ENCODE measurements around the gene SAP30BP. TPM values are rescaled to one million over a fixed set of nuclear protein-coding genes. Genes with fewer than 3 reads are reported as not detected.

SAP30BP gene
- polyA plus RNA-seq, 1 donor: 70.7 TPM

DNA sequence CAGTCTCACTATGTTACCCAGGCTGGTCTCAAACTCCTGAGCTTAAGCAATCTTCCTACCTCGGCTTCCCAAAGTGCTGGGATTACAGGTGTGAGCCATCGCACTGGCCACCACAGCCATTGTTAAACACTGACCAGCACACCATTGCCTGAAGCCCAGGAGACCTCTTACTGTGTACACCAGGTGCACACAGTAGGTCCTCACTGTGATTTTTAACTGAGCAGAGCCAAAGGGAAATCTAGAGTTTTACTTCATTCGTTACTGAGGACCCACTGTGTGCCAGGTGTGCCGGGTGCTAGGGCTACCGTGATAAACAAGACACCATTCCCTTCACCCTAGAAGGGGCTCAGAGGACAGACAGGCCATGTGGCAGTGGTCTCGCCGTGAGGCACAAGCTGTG, 58.4 kb downstream of the SAP30BP start:
- Histone ChIP-seq H3K27me3 (ENCODE audit: control insufficient read depth, insufficient read depth, low read length) (peaks cover 5% of the 10 kb centered on the region), H3K4me1 (ENCODE audit: control insufficient read depth, insufficient read depth, low read length) (peaks cover 28% of the 10 kb centered on the region), H3K36me3 (ENCODE audit: control insufficient read depth, insufficient read depth, low read length) (peaks cover 44% of the 10 kb centered on the region), H3K9me3 (ENCODE audit: control insufficient read depth, low read depth, low read length) (no peaks in the 10 kb centered on the region), H3K27ac (ENCODE audit: low read length) (no peak overlapping the region), H3K4me3 (ENCODE audit: low read length) (no peak overlapping the region)
- no peak for DNase-seq
- whole genome bisulfite sequencing (ENCODE audit: insufficient coverage, low lambda C conversion rate): no CpG with 5 or more reads among the region's 7 CpGs

GRCh38 chr17:75727391-75727790, 60.3 kb downstream of the SAP30BP start:
- no peak for DNase-seq
- Histone ChIP-seq H3K27me3 (ENCODE audit: control insufficient read depth, insufficient read depth, low read length) (no peaks in the 10 kb centered on the region), H3K9me3 (ENCODE audit: control insufficient read depth, low read depth, low read length) (no peaks in the 10 kb centered on the region), H3K4me3 (ENCODE audit: low read length) (no peak overlapping the region), H3K4me1 (ENCODE audit: control insufficient read depth, insufficient read depth, low read length) (peaks cover 27% of the 10 kb centered on the region), H3K36me3 (ENCODE audit: control insufficient read depth, insufficient read depth, low read length) (peaks cover 55% of the 10 kb centered on the region), H3K27ac (ENCODE audit: low read length) (no peak overlapping the region)
- WGBS (ENCODE audit: insufficient coverage, low lambda C conversion rate): no CpG with 5 or more reads among the region's 18 CpGs

DNA sequence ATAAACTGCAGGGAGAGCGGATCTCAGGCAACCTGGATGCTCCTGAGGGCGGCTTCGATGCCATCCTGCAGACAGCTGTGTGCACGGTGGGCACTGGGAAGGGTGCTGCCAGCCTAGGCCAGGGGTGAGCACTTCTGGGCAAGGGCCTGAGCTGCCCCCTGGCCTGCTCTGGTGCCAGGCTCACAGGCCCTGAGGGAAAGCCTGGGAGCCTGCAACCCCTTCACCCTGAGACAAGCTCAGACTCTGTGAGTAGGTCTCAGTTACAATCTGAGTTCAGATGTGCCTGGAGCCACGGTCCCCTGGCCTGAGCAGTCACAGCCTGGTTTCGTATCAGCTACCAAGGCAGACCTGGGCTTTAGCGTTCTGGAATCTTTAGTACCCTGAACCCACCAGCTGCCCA, 62.2 kb downstream of the SAP30BP start:
- no peak for DNase-seq
- peaks cover 12% of the 10 kb centered on the region for H3K4me1 ChIP-seq (ENCODE audit: control insufficient read depth, insufficient read depth, low read length)
- no peaks in the 10 kb centered on the region for H3K27me3 ChIP-seq (ENCODE audit: control insufficient read depth, insufficient read depth, low read length)
- no peaks in the 10 kb centered on the region for H3K9me3 ChIP-seq (ENCODE audit: control insufficient read depth, low read depth, low read length)
- no CpG with 5 or more reads among the region's 7 CpGs for WGBS (ENCODE audit: insufficient coverage, low lambda C conversion rate)
- no peak overlapping the region for H3K4me3 ChIP-seq (ENCODE audit: low read length)
- no peak overlapping the region for H3K27ac ChIP-seq (ENCODE audit: low read length)
- peaks cover 63% of the 10 kb centered on the region for H3K36me3 ChIP-seq (ENCODE audit: control insufficient read depth, insufficient read depth, low read length)

- Histone ChIP-seq H3K9me3 (ENCODE audit: control insufficient read depth, low read depth, low read length) (no peaks in the 10 kb centered on the region), H3K4me1 (ENCODE audit: control insufficient read depth, insufficient read depth, low read length) (peaks cover 15% of the 10 kb centered on the region), H3K27ac (ENCODE audit: low read length) (no peak overlapping the region), H3K36me3 (ENCODE audit: control insufficient read depth, insufficient read depth, low read length) (peaks cover 57% of the 10 kb centered on the region), H3K27me3 (ENCODE audit: control insufficient read depth, insufficient read depth, low read length) (no peaks in the 10 kb centered on the region), H3K4me3 (ENCODE audit: low read length) (no peak overlapping the region)
- no CpG with 5 or more reads among the region's 24 CpGs for WGBS (ENCODE audit: insufficient coverage, low lambda C conversion rate)
- DNase-seq: no peak
These were observed 62.9 kb downstream of the SAP30BP start for GRCh38 chr17:75730065-75730464.

- DNase-seq: no peak
- peaks cover 15% of the 10 kb centered on the region for H3K4me1 ChIP-seq (ENCODE audit: control insufficient read depth, insufficient read depth, low read length)
- H3K36me3 ChIP-seq (ENCODE audit: control insufficient read depth, insufficient read depth, low read length): peaks cover 53% of the 10 kb centered on the region
- H3K9me3 ChIP-seq (ENCODE audit: control insufficient read depth, low read depth, low read length): no peaks in the 10 kb centered on the region
- no peaks in the 10 kb centered on the region for H3K27me3 ChIP-seq (ENCODE audit: control insufficient read depth, insufficient read depth, low read length)
- no peak overlapping the region for H3K4me3 ChIP-seq (ENCODE audit: low read length)
- WGBS (ENCODE audit: insufficient coverage, low lambda C conversion rate): 100% methylated on average over 1 of the region's 26 CpGs
- H3K27ac ChIP-seq (ENCODE audit: low read length): no peak overlapping the region
These were observed 64.1 kb downstream of the SAP30BP start for GRCh38 chr17:75731086-75731715.

- WGBS (ENCODE audit: insufficient coverage, low lambda C conversion rate): no CpG with 5 or more reads among the region's 31 CpGs
- H3K27ac ChIP-seq (ENCODE audit: low read length): no peak overlapping the region
- peak in 1 of 2 donors; percentile 68 for DNase-seq
These were observed 64.8 kb downstream of the SAP30BP start for GRCh38 chr17:75731716-75732498.

DNA sequence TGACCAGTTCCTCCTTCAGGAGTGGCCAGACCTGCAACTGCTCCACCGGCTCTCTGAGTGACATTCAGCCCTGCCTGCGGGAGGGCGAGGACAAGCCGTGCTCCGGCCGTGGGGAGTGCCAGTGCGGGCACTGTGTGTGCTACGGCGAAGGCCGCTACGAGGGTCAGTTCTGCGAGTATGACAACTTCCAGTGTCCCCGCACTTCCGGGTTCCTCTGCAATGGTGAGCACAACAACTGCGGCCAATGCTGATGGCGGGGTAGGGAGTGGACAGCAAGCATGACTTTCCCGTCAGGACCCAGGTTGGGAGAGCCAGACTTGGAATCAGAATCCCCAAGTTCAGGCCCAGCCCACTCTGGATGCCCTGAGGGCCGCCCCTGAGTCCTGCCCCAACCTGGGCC, 66.3 kb downstream of the SAP30BP start:
- no CpG with 5 or more reads among the region's 18 CpGs for WGBS (ENCODE audit: insufficient coverage, low lambda C conversion rate)
- Histone ChIP-seq H3K27ac (ENCODE audit: low read length) (no peak overlapping the region), H3K9me3 (ENCODE audit: control insufficient read depth, low read depth, low read length) (no peaks in the 10 kb centered on the region), H3K4me1 (ENCODE audit: control insufficient read depth, insufficient read depth, low read length) (peaks cover 15% of the 10 kb centered on the region), H3K27me3 (ENCODE audit: control insufficient read depth, insufficient read depth, low read length) (no peaks in the 10 kb centered on the region), H3K4me3 (ENCODE audit: low read length) (no peak overlapping the region), H3K36me3 (ENCODE audit: control insufficient read depth, insufficient read depth, low read length) (peaks cover 49% of the 10 kb centered on the region)
- DNase-seq: no peak

More at GRCh38 chr17:75731716-75732498, 64.8 kb downstream of the SAP30BP start:
- no peaks in the 10 kb centered on the region for H3K27me3 ChIP-seq (ENCODE audit: control insufficient read depth, insufficient read depth, low read length)
- H3K4me1 ChIP-seq (ENCODE audit: control insufficient read depth, insufficient read depth, low read length): peaks cover 15% of the 10 kb centered on the region
- no peaks in the 10 kb centered on the region for H3K9me3 ChIP-seq (ENCODE audit: control insufficient read depth, low read depth, low read length)
- peaks cover 59% of the 10 kb centered on the region for H3K36me3 ChIP-seq (ENCODE audit: control insufficient read depth, insufficient read depth, low read length)
- no peak overlapping the region for H3K4me3 ChIP-seq (ENCODE audit: low read length)

GRCh38 chr17:75734674-75735294, 67.6 kb downstream of the SAP30BP start:
- no peaks in the 10 kb centered on the region for H3K27me3 ChIP-seq (ENCODE audit: control insufficient read depth, insufficient read depth, low read length)
- H3K4me1 ChIP-seq (ENCODE audit: control insufficient read depth, insufficient read depth, low read length): peaks cover 15% of the 10 kb centered on the region
- no peak overlapping the region for H3K4me3 ChIP-seq (ENCODE audit: low read length)
- peak overlapping the region; percentile 4 for H3K27ac ChIP-seq (ENCODE audit: low read length)
- no peaks in the 10 kb centered on the region for H3K9me3 ChIP-seq (ENCODE audit: control insufficient read depth, low read depth, low read length)
- peak; percentile 55 to 79 for DNase-seq
- WGBS (ENCODE audit: insufficient coverage, low lambda C conversion rate): 90% methylated on average over 2 of the region's 4 CpGs
- peaks cover 48% of the 10 kb centered on the region for H3K36me3 ChIP-seq (ENCODE audit: control insufficient read depth, insufficient read depth, low read length)

GRCh38 chr17:75736173-75736835, 69.2 kb downstream of the SAP30BP start:
- Histone ChIP-seq H3K9me3 (ENCODE audit: control insufficient read depth, low read depth, low read length) (no peaks in the 10 kb centered on the region), H3K27me3 (ENCODE audit: control insufficient read depth, insufficient read depth, low read length) (no peaks in the 10 kb centered on the region), H3K4me3 (ENCODE audit: low read length) (no peak overlapping the region), H3K36me3 (ENCODE audit: control insufficient read depth, insufficient read depth, low read length) (peaks cover 53% of the 10 kb centered on the region), H3K27ac (ENCODE audit: low read length) (no peak overlapping the region), H3K4me1 (ENCODE audit: control insufficient read depth, insufficient read depth, low read length) (peaks cover 15% of the 10 kb centered on the region)
- no CpG with 5 or more reads among the region's 26 CpGs for WGBS (ENCODE audit: insufficient coverage, low lambda C conversion rate)
- no peak for DNase-seq
